DND-41 (cell line): ENCODE results near the gene ROBO4.

Source experiments
- EZH2 ChIP-seq: IDR thresholded peaks from 3 replicates; pipeline ENCODE4 v1.6.1; 2012; ENCODE audit warnings: borderline replicate concordance, low read depth, mild to moderate bottlenecking, moderate library complexity, low read length, inconsistent platforms; ENCODE audit not compliant: severe bottlenecking
- TF ChIP-seq, protein P1 (sequence below): IDR thresholded peaks from 2 replicates; pipeline ENCODE4 v1.5.1; 2012; ENCODE audit warnings: borderline replicate concordance, low read length, moderate library complexity, mild to moderate bottlenecking; ENCODE audit not compliant: poor library complexity, severe bottlenecking; ENCODE audit errors: extremely low read depth

DNA sequence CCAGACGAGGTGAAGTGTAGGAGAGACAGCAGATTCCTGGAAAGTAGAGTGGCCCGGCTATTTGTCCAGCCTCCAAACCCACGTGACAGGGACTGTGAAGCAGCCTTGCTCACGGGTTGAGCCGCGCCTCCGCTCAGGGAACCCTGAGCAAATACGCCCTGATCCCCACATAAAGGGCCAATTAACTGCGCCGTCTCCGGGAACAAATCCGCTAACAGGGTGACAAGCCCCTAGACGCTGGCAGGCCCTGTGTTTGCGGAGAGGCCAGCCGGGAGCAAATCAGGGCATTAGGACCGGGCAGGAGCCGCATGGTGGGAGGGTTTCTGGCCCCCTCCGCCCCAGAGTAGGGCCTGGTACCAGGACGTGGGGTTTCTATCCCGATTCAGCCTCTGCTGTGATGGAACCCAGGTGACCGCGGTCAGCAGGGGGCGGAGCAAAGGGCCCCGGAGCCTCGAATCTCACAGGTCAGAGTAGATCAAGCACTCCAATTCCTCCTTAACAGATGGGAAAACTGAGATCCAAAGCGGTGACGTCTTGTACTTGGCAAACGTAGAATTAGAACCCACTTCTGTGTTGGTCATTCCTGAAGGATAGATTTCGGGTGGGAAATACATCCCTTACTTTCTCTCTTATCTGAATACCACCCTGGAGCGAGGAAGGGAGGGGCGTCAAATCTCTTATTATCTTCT is 34.4 kb downstream of the ROBO4 start:
- TF ChIP-seq, protein P1, sequence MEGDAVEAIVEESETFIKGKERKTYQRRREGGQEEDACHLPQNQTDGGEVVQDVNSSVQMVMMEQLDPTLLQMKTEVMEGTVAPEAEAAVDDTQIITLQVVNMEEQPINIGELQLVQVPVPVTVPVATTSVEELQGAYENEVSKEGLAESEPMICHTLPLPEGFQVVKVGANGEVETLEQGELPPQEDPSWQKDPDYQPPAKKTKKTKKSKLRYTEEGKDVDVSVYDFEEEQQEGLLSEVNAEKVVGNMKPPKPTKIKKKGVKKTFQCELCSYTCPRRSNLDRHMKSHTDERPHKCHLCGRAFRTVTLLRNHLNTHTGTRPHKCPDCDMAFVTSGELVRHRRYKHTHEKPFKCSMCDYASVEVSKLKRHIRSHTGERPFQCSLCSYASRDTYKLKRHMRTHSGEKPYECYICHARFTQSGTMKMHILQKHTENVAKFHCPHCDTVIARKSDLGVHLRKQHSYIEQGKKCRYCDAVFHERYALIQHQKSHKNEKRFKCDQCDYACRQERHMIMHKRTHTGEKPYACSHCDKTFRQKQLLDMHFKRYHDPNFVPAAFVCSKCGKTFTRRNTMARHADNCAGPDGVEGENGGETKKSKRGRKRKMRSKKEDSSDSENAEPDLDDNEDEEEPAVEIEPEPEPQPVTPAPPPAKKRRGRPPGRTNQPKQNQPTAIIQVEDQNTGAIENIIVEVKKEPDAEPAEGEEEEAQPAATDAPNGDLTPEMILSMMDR, result no peak
- no peak for TF ChIP-seq EZH2
